ENCODE results near the gene PNMT.

DNA sequence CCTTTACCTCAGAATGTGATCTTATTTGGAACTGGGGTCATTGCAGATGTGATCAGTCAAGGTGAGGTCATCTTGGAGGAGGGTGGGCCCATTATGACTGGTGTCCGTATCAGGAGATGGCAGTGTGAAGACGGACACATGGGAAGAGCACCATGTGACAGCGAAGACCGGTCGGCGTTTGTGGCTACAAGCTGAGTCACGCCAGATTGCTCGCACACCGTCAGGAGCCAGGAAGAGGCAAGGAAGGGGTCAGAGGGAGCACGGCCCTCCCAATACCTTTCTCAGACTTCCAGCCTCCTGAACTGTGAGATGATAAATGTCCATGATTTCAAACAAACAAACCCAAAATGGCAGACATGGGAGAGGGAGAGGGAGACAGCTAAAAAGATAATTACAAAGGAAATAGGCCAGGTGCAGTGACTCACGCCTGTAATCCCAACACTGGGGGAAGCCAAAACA, 18.1 kb upstream of the PNMT start:
- TF ChIP-seq, protein P1, sequence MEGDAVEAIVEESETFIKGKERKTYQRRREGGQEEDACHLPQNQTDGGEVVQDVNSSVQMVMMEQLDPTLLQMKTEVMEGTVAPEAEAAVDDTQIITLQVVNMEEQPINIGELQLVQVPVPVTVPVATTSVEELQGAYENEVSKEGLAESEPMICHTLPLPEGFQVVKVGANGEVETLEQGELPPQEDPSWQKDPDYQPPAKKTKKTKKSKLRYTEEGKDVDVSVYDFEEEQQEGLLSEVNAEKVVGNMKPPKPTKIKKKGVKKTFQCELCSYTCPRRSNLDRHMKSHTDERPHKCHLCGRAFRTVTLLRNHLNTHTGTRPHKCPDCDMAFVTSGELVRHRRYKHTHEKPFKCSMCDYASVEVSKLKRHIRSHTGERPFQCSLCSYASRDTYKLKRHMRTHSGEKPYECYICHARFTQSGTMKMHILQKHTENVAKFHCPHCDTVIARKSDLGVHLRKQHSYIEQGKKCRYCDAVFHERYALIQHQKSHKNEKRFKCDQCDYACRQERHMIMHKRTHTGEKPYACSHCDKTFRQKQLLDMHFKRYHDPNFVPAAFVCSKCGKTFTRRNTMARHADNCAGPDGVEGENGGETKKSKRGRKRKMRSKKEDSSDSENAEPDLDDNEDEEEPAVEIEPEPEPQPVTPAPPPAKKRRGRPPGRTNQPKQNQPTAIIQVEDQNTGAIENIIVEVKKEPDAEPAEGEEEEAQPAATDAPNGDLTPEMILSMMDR (IDR thresholded peaks at IDR 0.05) = no peak
- TF ChIP-seq POLR2A (IDR thresholded peaks at IDR 0.05) = no peak
